ENCODE data around the gene TMEM121.

DNA sequence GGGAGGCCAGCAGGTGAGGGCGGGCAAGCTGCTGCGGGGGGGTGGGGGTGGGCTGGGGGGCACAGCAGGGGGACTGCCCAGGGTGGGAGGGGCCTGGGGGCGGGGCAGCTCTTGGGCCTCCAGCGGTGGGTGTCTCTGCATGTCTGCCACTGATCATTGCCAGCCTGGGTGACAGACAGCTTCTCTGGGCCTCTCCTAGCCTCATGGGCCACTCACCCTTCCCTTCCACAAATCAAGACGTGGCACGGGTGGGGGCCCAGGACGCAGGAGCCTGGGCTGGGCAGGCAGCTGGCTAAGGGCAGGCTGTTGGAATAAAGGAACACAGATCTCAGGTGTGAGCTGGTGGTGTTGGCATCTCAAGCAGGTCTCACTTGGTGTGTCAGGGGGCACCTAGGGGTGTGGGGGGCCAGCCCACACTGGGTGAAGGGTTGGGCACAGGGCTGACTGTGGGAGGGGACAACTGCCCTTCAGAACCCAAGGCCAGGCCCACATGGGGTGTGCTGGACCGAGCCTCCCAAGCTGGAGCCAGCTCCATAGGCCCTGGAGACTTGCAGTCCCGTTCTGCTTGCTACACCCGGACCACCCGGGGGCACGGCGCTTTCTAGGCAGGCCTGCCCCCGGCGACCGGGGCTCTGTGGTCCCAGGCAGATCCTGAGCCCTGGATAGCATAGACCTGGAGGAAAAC is 32.3 kb upstream of the TMEM121 start:
- TF ChIP-seq, protein P1, sequence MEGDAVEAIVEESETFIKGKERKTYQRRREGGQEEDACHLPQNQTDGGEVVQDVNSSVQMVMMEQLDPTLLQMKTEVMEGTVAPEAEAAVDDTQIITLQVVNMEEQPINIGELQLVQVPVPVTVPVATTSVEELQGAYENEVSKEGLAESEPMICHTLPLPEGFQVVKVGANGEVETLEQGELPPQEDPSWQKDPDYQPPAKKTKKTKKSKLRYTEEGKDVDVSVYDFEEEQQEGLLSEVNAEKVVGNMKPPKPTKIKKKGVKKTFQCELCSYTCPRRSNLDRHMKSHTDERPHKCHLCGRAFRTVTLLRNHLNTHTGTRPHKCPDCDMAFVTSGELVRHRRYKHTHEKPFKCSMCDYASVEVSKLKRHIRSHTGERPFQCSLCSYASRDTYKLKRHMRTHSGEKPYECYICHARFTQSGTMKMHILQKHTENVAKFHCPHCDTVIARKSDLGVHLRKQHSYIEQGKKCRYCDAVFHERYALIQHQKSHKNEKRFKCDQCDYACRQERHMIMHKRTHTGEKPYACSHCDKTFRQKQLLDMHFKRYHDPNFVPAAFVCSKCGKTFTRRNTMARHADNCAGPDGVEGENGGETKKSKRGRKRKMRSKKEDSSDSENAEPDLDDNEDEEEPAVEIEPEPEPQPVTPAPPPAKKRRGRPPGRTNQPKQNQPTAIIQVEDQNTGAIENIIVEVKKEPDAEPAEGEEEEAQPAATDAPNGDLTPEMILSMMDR (IDR thresholded peaks at IDR 0.05), result no peak
- TF ChIP-seq POLR2AphosphoS5 (IDR thresholded peaks at IDR 0.05), result no peak
- no peak for TF ChIP-seq EP300 (IDR thresholded peaks at IDR 0.05)
- TF ChIP-seq POLR2A (IDR thresholded peaks at IDR 0.05), result no peak
